Endothelial cell (in vitro differentiated cells): Measurements from ENCODE around the gene TWIST2. TPM values are rescaled to one million over a fixed set of nuclear protein-coding genes. Genes with fewer than 3 reads are reported as not detected.

Experiments used
- DNase-seq: peaks from one replicate; pipeline ENCODE4 v3.0.0; 2021; ENCODE audit warnings: low spot score
- H3K27ac Mint-ChIP-seq: one replicate; pipeline ENCODE4 v1.8.0; 2021; ENCODE audit warnings: mixed read lengths, inconsistent platforms; ENCODE audit not compliant: unreplicated experiment
- H3K27me3 Mint-ChIP-seq: one replicate; pipeline ENCODE4 v1.8.0; 2021; ENCODE audit warnings: mild to moderate bottlenecking, moderate library complexity, mixed read lengths, inconsistent platforms; ENCODE audit not compliant: unreplicated experiment
- H3K36me3 Mint-ChIP-seq: one replicate; pipeline ENCODE4 v1.8.0; 2021; ENCODE audit warnings: mild to moderate bottlenecking, low read depth, mixed read lengths, inconsistent platforms; ENCODE audit not compliant: unreplicated experiment
- H3K4me1 Mint-ChIP-seq: one replicate; pipeline ENCODE4 v1.8.0; 2021; ENCODE audit warnings: mild to moderate bottlenecking, mixed read lengths, inconsistent platforms; ENCODE audit not compliant: unreplicated experiment
- H3K4me3 Mint-ChIP-seq: one replicate; pipeline ENCODE4 v1.8.0; 2021; ENCODE audit warnings: mild to moderate bottlenecking, mixed read lengths, inconsistent platforms; ENCODE audit not compliant: unreplicated experiment
- H3K9me3 Mint-ChIP-seq: one replicate; pipeline ENCODE4 v1.8.0; 2021; ENCODE audit warnings: mixed read lengths, inconsistent platforms; ENCODE audit not compliant: unreplicated experiment
- CTCF ChIP-seq: fragments of 200-600 bp; sonication (generic); IDR thresholded peaks from one replicate; pipeline ENCODE4 v1.5.0; 2021; ENCODE audit warnings: antibody characterized with exemption; ENCODE audit not compliant: unreplicated experiment
- total RNA-seq: library from RNA; stranded (reverse); fragmentation: NEBNext Ultra II Directional; extraction: Animal tissue kit (Norgen Biotek cat#: 25700); gene quantifications from one replicate; pipeline ENCODE4 v1.2.1, GENCODE V29; 2021; ENCODE audit not compliant: unreplicated experiment

Gene TWIST2
- total RNA-seq, 1 donor from 2014 or later: not detected

GRCh38 chr2:238894950-238895298, 47.0 kb downstream of the TWIST2 start:
- Mint-ChIP-seq H3K4me3 (no peak overlapping the region), H3K9me3 (no peaks in the 10 kb centered on the region), H3K27me3 (peaks cover 4% of the 10 kb centered on the region), H3K4me1 (no peaks in the 10 kb centered on the region), H3K36me3 (no peaks in the 10 kb centered on the region), H3K27ac (no peak overlapping the region)
- no peak for TF ChIP-seq CTCF
- DNase-seq: no peak

- H3K27me3 Mint-ChIP-seq: peaks cover 4% of the 10 kb centered on the region
- no peaks in the 10 kb centered on the region for H3K36me3 Mint-ChIP-seq
- no peaks in the 10 kb centered on the region for H3K9me3 Mint-ChIP-seq
- TF ChIP-seq CTCF: no peak
- no peak for DNase-seq
- H3K4me1 Mint-ChIP-seq: no peaks in the 10 kb centered on the region
- H3K27ac Mint-ChIP-seq: no peak overlapping the region
- no peak overlapping the region for H3K4me3 Mint-ChIP-seq
Measured at GRCh38 chr2:238895361-238895882, 47.5 kb downstream of the TWIST2 start.

- H3K36me3 Mint-ChIP-seq: no peaks in the 10 kb centered on the region
- no peaks in the 10 kb centered on the region for H3K4me1 Mint-ChIP-seq
- no peak for TF ChIP-seq CTCF
- no peak overlapping the region for H3K4me3 Mint-ChIP-seq
- H3K27me3 Mint-ChIP-seq: peaks cover 7% of the 10 kb centered on the region
- H3K27ac Mint-ChIP-seq: no peak overlapping the region
- DNase-seq: no peak
- no peaks in the 10 kb centered on the region for H3K9me3 Mint-ChIP-seq
Measured at GRCh38 chr2:238895891-238896600, 48.2 kb downstream of the TWIST2 start.

DNA sequence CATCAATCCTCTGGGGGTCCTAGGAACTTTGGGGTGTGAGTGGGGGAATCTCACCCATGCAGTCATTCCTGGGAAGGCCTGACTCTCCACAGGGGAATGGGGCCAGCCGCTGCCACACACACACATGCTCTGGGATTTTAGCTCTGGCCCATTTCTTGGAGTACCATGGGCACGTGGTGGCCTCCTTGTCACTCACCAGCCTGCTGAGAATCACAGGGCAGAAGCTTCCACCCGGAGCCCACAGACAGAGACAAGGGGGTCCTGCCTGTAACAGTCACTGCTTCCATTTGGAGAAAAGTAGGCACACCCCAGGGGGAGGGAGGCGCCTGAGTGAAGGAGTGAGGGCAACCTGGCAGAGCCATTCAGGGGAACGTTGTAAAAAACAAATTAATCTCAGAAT, 48.8 kb downstream of the TWIST2 start:
- Mint-ChIP-seq H3K27me3 (peaks cover 7% of the 10 kb centered on the region), H3K36me3 (no peaks in the 10 kb centered on the region), H3K4me3 (no peak overlapping the region), H3K4me1 (no peaks in the 10 kb centered on the region), H3K27ac (no peak overlapping the region), H3K9me3 (no peaks in the 10 kb centered on the region)
- DNase-seq: no peak
- no peak for TF ChIP-seq CTCF

- Mint-ChIP-seq H3K27me3 (peaks cover 6% of the 10 kb centered on the region), H3K27ac (no peak overlapping the region), H3K4me1 (no peaks in the 10 kb centered on the region), H3K36me3 (no peaks in the 10 kb centered on the region), H3K4me3 (no peak overlapping the region), H3K9me3 (no peaks in the 10 kb centered on the region)
- no peak for DNase-seq
- no peak for TF ChIP-seq CTCF
Measured at GRCh38 chr2:238897122-238897880, 49.4 kb downstream of the TWIST2 start.
